ENCODE measurements around the gene RGS9.

RGS9 gene

GRCh38 chr17:65194670-65195334, 57.6 kb downstream of the RGS9 start:
- TF ChIP-seq, protein P1, sequence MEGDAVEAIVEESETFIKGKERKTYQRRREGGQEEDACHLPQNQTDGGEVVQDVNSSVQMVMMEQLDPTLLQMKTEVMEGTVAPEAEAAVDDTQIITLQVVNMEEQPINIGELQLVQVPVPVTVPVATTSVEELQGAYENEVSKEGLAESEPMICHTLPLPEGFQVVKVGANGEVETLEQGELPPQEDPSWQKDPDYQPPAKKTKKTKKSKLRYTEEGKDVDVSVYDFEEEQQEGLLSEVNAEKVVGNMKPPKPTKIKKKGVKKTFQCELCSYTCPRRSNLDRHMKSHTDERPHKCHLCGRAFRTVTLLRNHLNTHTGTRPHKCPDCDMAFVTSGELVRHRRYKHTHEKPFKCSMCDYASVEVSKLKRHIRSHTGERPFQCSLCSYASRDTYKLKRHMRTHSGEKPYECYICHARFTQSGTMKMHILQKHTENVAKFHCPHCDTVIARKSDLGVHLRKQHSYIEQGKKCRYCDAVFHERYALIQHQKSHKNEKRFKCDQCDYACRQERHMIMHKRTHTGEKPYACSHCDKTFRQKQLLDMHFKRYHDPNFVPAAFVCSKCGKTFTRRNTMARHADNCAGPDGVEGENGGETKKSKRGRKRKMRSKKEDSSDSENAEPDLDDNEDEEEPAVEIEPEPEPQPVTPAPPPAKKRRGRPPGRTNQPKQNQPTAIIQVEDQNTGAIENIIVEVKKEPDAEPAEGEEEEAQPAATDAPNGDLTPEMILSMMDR (IDR thresholded peaks at IDR 0.05; ENCODE audit: extremely low read depth, insufficient read depth, missing control alignments), result no peak
- in situ Hi-C loops (cut with MboI; ENCODE audit: low pct_unique_long_range_greater_than_20kb, low sequenced_read_pairs, unreplicated experiment), result loop anchor here (10.0 to 25.0 kb wide), 2 partner anchors 50 to 233 kb away; no protein-coding TSS in a partner anchor

DNA sequence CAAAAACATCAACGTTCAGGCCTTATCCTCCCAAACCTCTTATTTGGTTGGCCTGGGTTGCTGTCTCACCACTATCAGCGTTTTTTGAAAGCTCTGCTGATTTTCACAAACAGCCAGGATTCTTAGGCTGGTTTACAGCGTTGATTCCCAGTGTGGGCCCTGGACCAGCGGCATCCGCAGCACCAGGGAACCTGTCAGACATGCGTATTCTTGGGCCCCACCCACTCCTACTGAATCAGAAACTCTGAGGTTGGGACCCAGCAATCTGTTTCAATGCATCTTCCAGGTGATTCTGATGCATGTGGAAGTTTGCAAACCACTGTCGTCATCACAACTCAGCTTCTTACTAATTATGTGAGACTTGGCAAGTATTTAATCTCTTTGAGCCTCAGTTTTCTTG, 58.5 kb downstream of the RGS9 start:
- no peak for DNase-seq (ENCODE audit: low spot score)
- TF ChIP-seq, protein P1 (IDR thresholded peaks at IDR 0.05; ENCODE audit: extremely low read depth, insufficient read depth, missing control alignments), result no peak
- in situ Hi-C loops (cut with MboI; ENCODE audit: low pct_unique_long_range_greater_than_20kb, low sequenced_read_pairs, unreplicated experiment), result loop anchor here (10.0 to 25.0 kb wide), 2 partner anchors 51 to 233 kb away; no protein-coding TSS in a partner anchor

More at GRCh38 chr17:65194670-65195334, 57.6 kb downstream of the RGS9 start:
- no peak for DNase-seq (ENCODE audit: low spot score)

GRCh38 chr17:65196617-65197016, 59.4 kb downstream of the RGS9 start:
- TF ChIP-seq, protein P1 (IDR thresholded peaks at IDR 0.05; ENCODE audit: extremely low read depth, insufficient read depth, missing control alignments), result no peak
- in situ Hi-C loops (cut with MboI; ENCODE audit: low pct_unique_long_range_greater_than_20kb, low sequenced_read_pairs, unreplicated experiment), result loop anchor here (10.0 to 25.0 kb wide), 2 partner anchors 52 to 234 kb away; no protein-coding TSS in a partner anchor
- no peak for DNase-seq (ENCODE audit: low spot score)

DNA sequence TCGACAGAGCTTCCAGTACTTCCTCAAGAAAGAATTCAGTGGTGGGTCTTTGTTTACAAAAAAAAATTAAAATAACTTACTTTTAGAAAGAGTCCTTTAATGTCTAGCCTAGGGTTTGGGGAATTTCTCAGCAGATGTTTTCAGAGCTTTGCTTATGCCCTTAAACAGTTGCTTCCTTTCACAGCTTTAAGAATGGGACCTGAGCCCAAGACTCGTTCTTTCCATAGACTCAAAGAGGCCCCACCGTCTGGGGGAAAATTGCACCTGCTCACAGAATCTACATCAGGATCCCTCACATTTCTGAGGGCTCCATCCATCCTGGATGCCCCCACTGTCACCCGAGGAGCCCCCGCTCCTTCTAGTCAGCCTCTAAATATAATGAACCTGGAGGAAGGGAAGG, 60.0 kb downstream of the RGS9 start:
- DNase-seq (ENCODE audit: low spot score), result no peak
- TF ChIP-seq, protein P1 (IDR thresholded peaks at IDR 0.05; ENCODE audit: extremely low read depth, insufficient read depth, missing control alignments), result no peak
- in situ Hi-C loops (cut with MboI; ENCODE audit: low pct_unique_long_range_greater_than_20kb, low sequenced_read_pairs, unreplicated experiment), result loop anchor here (10.0 to 25.0 kb wide), 2 partner anchors 52 to 235 kb away; no protein-coding TSS in a partner anchor

DNA sequence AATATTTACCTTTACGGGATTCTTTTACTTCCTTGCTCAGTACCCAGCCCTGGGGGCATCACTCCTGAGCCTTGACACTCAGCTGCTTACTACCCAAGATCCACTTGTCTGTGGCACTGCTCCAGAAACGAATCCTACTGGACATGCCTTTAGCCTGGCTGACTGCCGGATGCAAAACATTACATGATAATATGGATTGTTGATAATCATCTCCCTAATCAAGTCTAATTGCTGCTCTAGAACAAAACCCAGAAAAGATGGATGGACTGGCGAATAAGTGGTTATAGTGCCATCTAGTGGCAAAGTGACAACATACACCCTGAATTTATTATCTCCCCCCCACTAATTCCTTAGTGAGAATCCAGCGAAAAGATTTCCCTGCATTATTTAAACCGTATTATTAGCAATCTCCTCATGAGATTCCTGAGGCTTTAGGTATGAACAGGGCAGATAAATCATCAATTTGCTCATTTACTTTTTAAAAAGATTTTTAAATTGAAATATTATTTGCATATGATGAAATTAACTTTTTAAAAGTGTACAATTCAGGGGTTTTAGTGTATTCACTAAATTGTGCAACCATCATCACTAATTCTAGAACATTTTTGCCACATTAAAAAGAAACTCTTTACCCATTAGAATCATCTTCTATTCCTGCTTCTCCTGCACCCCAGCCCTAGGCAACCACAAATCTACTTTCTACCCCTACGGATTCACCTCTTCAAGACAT, 61.6 kb downstream of the RGS9 start:
- DNase-seq (ENCODE audit: low spot score), result peak; percentile 74

GRCh38 chr17:65201331-65201730, 64.2 kb downstream of the RGS9 start:
- no peak for DNase-seq (ENCODE audit: low spot score)
- TF ChIP-seq, protein P1 (IDR thresholded peaks at IDR 0.05; ENCODE audit: extremely low read depth, insufficient read depth, missing control alignments), result no peak
- in situ Hi-C loops (cut with MboI; ENCODE audit: low pct_unique_long_range_greater_than_20kb, low sequenced_read_pairs, unreplicated experiment), result no loop called here

More for the DNA sequence above, 61.6 kb downstream of the RGS9 start:
- in situ Hi-C loops (cut with MboI; ENCODE audit: low pct_unique_long_range_greater_than_20kb, low sequenced_read_pairs, unreplicated experiment), result loop anchor here (10.0 to 25.0 kb wide), 2 partner anchors 54 to 237 kb away; no protein-coding TSS in a partner anchor
- TF ChIP-seq, protein P1 (IDR thresholded peaks at IDR 0.05; ENCODE audit: extremely low read depth, insufficient read depth, missing control alignments), result peak; percentile 70
